ENCODE measurements around the gene CFAP100. TPM values are rescaled to one million over a fixed set of nuclear protein-coding genes. Genes with fewer than 3 reads are reported as not detected.

CFAP100 gene
- total and polyA plus RNA-seq, 10 donors, result not detected

DNA sequence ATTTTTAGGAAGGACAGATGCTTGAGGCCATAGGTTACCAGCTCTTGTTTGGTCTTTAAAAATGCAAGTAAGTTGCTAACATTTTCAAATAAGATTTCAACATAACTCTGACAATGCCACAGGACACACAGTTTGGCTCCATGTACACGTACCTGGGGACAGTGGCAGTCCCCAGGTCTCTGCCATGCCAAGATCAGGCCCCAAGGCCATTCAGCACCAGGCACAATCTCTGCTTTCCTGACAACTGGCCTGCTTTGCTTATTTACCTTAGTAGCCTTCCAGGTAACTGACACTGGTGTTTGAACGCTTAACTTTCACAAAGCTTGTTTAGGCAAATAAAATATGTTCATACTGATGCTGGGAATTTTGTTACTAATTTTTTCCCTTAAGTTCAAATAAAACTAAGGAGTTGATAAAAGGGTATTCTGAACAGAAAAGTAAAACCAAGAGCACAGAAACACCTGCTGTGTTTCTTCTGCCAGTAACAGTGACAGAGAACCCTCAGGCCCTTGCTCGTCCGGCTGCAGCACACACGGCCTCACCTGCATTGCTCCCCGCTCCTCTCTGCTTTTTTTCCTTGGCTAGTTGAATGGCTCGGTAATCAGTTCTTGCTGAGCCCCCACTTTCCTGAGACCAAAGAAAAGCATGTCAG is 64.5 kb downstream of the CFAP100 start:
- intact Hi-C loops (cut with DNase I; ENCODE audit: low total_unique reads), result no loop called here
- TF ChIP-seq POLR2A (IDR thresholded peaks at IDR 0.05) (no peak), POLR2AphosphoS5 (IDR thresholded peaks at IDR 0.05) (no peak)
- TF ChIP-seq, protein P1, sequence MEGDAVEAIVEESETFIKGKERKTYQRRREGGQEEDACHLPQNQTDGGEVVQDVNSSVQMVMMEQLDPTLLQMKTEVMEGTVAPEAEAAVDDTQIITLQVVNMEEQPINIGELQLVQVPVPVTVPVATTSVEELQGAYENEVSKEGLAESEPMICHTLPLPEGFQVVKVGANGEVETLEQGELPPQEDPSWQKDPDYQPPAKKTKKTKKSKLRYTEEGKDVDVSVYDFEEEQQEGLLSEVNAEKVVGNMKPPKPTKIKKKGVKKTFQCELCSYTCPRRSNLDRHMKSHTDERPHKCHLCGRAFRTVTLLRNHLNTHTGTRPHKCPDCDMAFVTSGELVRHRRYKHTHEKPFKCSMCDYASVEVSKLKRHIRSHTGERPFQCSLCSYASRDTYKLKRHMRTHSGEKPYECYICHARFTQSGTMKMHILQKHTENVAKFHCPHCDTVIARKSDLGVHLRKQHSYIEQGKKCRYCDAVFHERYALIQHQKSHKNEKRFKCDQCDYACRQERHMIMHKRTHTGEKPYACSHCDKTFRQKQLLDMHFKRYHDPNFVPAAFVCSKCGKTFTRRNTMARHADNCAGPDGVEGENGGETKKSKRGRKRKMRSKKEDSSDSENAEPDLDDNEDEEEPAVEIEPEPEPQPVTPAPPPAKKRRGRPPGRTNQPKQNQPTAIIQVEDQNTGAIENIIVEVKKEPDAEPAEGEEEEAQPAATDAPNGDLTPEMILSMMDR (IDR thresholded peaks at IDR 0.05 in 8 of 11, conservative IDR thresholded peaks at IDR 0.05 in 3 of 11), result no peak

DNA sequence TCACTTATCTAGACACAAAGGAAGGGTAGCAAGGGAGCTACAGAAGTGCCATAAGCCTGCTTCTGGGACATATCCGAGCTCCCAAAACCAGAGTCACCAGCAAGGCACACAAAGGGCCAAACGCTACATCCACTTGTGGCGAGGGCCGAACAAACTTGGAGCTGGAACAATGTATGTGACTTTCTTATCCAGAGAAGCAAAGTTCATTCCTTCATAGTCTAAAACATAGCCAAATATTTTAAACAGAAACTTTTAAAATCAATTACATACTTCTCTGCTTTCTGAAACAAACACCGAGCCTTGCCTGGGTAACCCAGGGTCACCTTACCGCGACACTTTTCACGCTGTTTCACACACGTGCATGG is 65.0 kb downstream of the CFAP100 start:
- H3K27me3 ChIP-seq (replicated peaks in 1 of 7), result no peaks in the 10 kb centered on the region
- H3K36me3 ChIP-seq, result peaks cover 6 to 100% (median 87%) of the 10 kb centered on the region in 6 donors
- 90 to 93% (median 91%) methylated on average over 9 of the region's 9 CpGs for WGBS, 5 donors
- intact Hi-C loops (cut with DNase I; ENCODE audit: low total_unique reads), result no loop called here
- no peaks in the 10 kb centered on the region for H3K9me3 ChIP-seq
- H3K4me1 ChIP-seq, result peaks cover 0 to 50% (median 9%) of the 10 kb centered on the region in 6 donors
- no peak for DNase-seq
- no peak overlapping the region for H3K27ac ChIP-seq
- no peak for TF ChIP-seq POLR2A (IDR thresholded peaks at IDR 0.05)
- TF ChIP-seq, protein P1 (IDR thresholded peaks at IDR 0.05 in 8 of 11, conservative IDR thresholded peaks at IDR 0.05 in 3 of 11), result no peak
- H3K4me3 ChIP-seq, result no peak overlapping the region

More for the DNA sequence above, 64.5 kb downstream of the CFAP100 start:
- no peak overlapping the region for H3K4me3 ChIP-seq
- peak; percentile 34 for DNase-seq
- peaks cover 0 to 48% (median 7%) of the 10 kb centered on the region in 6 donors for H3K4me1 ChIP-seq
- no peaks in the 10 kb centered on the region for H3K27me3 ChIP-seq (replicated peaks in 1 of 7)
- no peaks in the 10 kb centered on the region for H3K9me3 ChIP-seq
- peaks cover 5 to 100% (median 84%) of the 10 kb centered on the region in 6 donors for H3K36me3 ChIP-seq
- no peak overlapping the region for H3K27ac ChIP-seq
- 88 to 97% (median 92%) methylated on average over 7 of the region's 7 CpGs for WGBS, 5 donors

DNA sequence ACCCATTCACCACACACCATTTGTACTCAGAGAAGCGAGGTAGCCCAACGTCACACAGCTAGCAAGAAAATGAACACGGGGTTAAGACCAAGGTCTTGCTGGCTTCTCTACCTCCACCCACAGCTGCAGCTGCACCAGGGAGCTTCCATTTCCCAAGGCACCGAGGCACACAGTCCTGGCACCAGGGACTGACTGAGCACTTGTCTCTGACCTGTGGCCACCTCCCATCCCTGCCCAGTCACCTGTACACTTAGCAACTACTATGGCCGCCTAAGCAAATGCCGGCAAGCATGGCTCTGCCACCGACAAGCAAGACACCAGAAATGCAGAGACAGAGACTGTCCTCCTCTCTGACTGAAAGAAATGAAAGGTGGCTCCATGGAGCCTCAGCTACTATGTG is 65.7 kb downstream of the CFAP100 start:
- Histone ChIP-seq H3K27me3 (replicated peaks in 1 of 7) (no peaks in the 10 kb centered on the region), H3K36me3 (peaks cover 10 to 100% (median 92%) of the 10 kb centered on the region in 6 donors), H3K9me3 (no peaks in the 10 kb centered on the region), H3K4me3 (no peak overlapping the region), H3K27ac (no peak overlapping the region), H3K4me1 (peaks cover 0 to 50% (median 12%) of the 10 kb centered on the region in 6 donors)
- TF ChIP-seq POLR2A (IDR thresholded peaks at IDR 0.05) (no peak), POLR2AphosphoS5 (IDR thresholded peaks at IDR 0.05) (peak in 1 of 3 donors; percentile 27)
- TF ChIP-seq, protein P1 (IDR thresholded peaks at IDR 0.05 in 8 of 11, conservative IDR thresholded peaks at IDR 0.05 in 3 of 11), result no peak
- intact Hi-C loops (cut with DNase I; ENCODE audit: low total_unique reads), result no loop called here
- 80 to 96% (median 88%) methylated on average over 7 of the region's 7 CpGs for WGBS, 5 donors
- peak; percentile 54 for DNase-seq

DNA sequence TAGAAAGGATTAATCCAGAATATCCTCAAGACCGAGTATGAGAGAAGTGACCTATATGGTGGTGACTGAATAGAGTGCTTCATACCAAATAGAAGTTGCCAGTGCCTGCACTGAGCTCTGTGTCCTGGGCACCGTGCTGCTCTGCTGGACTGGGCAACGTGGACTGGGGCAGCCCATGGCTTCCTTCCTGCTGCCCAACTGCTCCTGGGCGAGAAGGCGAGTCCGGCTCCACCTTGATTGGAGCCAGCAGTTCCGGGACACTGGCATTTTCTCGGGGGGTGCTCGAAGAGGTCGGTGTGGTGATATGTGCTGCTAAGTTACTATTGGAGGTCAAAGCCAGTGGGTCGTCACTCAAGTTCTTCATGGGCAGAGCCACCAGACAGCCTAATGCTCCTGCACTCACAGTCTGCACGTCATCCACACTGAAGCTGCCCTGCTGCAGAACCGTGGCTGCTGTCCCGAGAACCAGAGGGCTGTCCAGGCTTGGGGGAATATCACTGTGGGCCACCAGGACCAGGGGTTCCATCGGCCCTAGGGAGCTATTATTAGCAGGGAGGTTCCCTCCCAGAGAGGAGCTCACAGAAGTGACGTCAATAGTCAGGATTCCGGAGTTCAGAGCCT is 66.9 kb downstream of the CFAP100 start:
- intact Hi-C loops (cut with DNase I; ENCODE audit: low total_unique reads), result no loop called here
- Histone ChIP-seq H3K9me3 (no peaks in the 10 kb centered on the region), H3K36me3 (peaks cover 13 to 100% (median 97%) of the 10 kb centered on the region in 6 donors), H3K4me1 (peaks cover 0 to 52% (median 16%) of the 10 kb centered on the region in 6 donors), H3K4me3 (no peak overlapping the region), H3K27me3 (replicated peaks in 1 of 7) (no peaks in the 10 kb centered on the region), H3K27ac (no peak overlapping the region)
- peak; percentile 63 for DNase-seq
- WGBS, 5 donors, result 91 to 95% (median 91%) methylated on average over 11 to 17 of the region's 17 CpGs
- peak in 2 of 3 donors; percentile 28 to 55 for TF ChIP-seq POLR2AphosphoS5 (IDR thresholded peaks at IDR 0.05)
- TF ChIP-seq, protein P1 (IDR thresholded peaks at IDR 0.05 in 8 of 11, conservative IDR thresholded peaks at IDR 0.05 in 3 of 11), result no peak
